Endothelial cell of umbilical vein (primary cell): ENCODE data around the gene CFAP46. TPM values are rescaled to one million over a fixed set of nuclear protein-coding genes. Genes with fewer than 3 reads are reported as not detected.

Experiments
- BruUV-seq: library from RNA; stranded (reverse); fragments of 400-500 nt; replicated peaks from 2 replicates; lab custom pipeline; 2021; lab: Mats Ljungman, UMichigan
- CTCF ChIA-PET: fragments of 300-600, 350-600 bp; sonication (Branson Sonifier 250); formaldehyde crosslinking; loops from one replicate; lab custom pipeline; 2021; ENCODE audit warnings: antibody characterized with exemption, inconsistent platforms; lab: Charles Lee
- POLR2A ChIA-PET: fragments of 300-600, 350-600 bp; sonication (Branson Sonifier 250); formaldehyde crosslinking; loops from one replicate; lab custom pipeline; 2021; ENCODE audit warnings: antibody characterized with exemption, inconsistent platforms; lab: Charles Lee
- DNase-seq: peaks from one replicate; pipeline ENCODE4 v3.0.0-alpha.2; 2011; ENCODE audit warnings: low read depth, low spot score
- FAIRE-seq: peaks from 2 replicates; lab custom pipeline; 2011; peaks lifted over from hg19 to GRCh38; lab: Jason Lieb, UNC
- H2AFZ ChIP-seq: 2 replicates; pipeline ENCODE4 v1.6.0; 2012; ENCODE audit warnings: low read depth, low read length, control low read depth, inconsistent platforms
- H3K27ac ChIP-seq: 2 replicates; pipeline ENCODE4 v1.5.1; 2011; ENCODE audit warnings: low read depth, mild to moderate bottlenecking, control low read depth, low read length, moderate library complexity; ENCODE audit not compliant: insufficient read depth
- H3K27me3 ChIP-seq, 2 experiments: 2 replicates each; pipeline versions ENCODE4 v1.6.0 to v1.6.1; 2011; ENCODE audit warnings: low read length in 2 of 2, mixed read lengths in 1 of 2; ENCODE audit not compliant: control insufficient read depth in 2 of 2, insufficient read depth in 2 of 2
- H3K36me3 ChIP-seq, 2 experiments: 2 replicates in 1 of 2; 3 replicates in 1 of 2; pipeline ENCODE4 v1.5.1; 2011; ENCODE audit warnings: low read length in 2 of 2, mild to moderate bottlenecking in 1 of 2, moderate library complexity in 1 of 2; ENCODE audit not compliant: control insufficient read depth in 2 of 2, insufficient read depth in 2 of 2; ENCODE audit errors: extremely low read depth in 1 of 2
- H3K4me1 ChIP-seq: 3 replicates; pipeline ENCODE4 v1.5.1; 2011; ENCODE audit warnings: mild to moderate bottlenecking, low read length; ENCODE audit not compliant: control insufficient read depth, insufficient read depth; ENCODE audit errors: extremely low read depth
- H3K4me2 ChIP-seq: 2 replicates; pipeline ENCODE4 v1.6.1; 2011; ENCODE audit warnings: low read length, control low read depth, mixed read lengths; ENCODE audit not compliant: insufficient read depth
- H3K4me3 ChIP-seq, 3 experiments: fragments of 200-600 bp in 1 of 3; sonication (generic), shearing (Covaris generic) in 1 of 3; replicated peaks in 1 of 3; 2 replicates each; pipeline ENCODE4 v1.5.1; 2011 to 2016; ENCODE audit warnings: control low read depth in 3 of 3, low read length in 3 of 3, mild to moderate bottlenecking in 2 of 3, inconsistent platforms in 1 of 3, low read depth in 1 of 3, moderate library complexity in 1 of 3; ENCODE audit not compliant: insufficient read depth in 1 of 3
- H3K79me2 ChIP-seq: 2 replicates; pipeline ENCODE4 v1.6.0; 2012; ENCODE audit warnings: low read length, inconsistent platforms; ENCODE audit not compliant: control insufficient read depth, insufficient read depth
- H3K9ac ChIP-seq: replicated peaks from 2 replicates; pipeline ENCODE3; 2011; ENCODE audit warnings: low read length, control low read depth; ENCODE audit not compliant: insufficient read depth; ENCODE audit errors: extremely low read depth
- H3K9me1 ChIP-seq: replicated peaks from 3 replicates; pipeline ENCODE4 v1.6.0; 2011; ENCODE audit warnings: mild to moderate bottlenecking, low read length; ENCODE audit not compliant: control insufficient read depth, insufficient read depth; ENCODE audit errors: extremely low read depth
- H3K9me3 ChIP-seq: replicated peaks from 2 replicates; pipeline ENCODE4 v1.5.1; 2012; ENCODE audit warnings: low read length, inconsistent platforms; ENCODE audit not compliant: control insufficient read depth, insufficient read depth
- H4K20me1 ChIP-seq: replicated peaks from 2 replicates; pipeline ENCODE3; 2011; ENCODE audit warnings: mild to moderate bottlenecking, low read length; ENCODE audit not compliant: control insufficient read depth, insufficient read depth; ENCODE audit errors: extremely low read depth
- EZH2 ChIP-seq: IDR thresholded peaks from 2 replicates; pipeline ENCODE4 v1.6.1; 2012; ENCODE audit warnings: borderline replicate concordance, low read depth, mild to moderate bottlenecking, moderate library complexity, low read length, inconsistent platforms; ENCODE audit not compliant: severe bottlenecking
- FOS ChIP-seq: IDR thresholded peaks from 2 replicates; pipeline ENCODE4 v1.6.1; 2011; ENCODE audit warnings: mild to moderate bottlenecking, low read length, moderate library complexity, borderline replicate concordance; ENCODE audit not compliant: insufficient read depth
- GATA2 ChIP-seq: IDR thresholded peaks from 2 replicates; pipeline ENCODE4 v1.7.0; 2011; ENCODE audit warnings: low read depth, mild to moderate bottlenecking, moderate library complexity, mixed read lengths, low read length; ENCODE audit not compliant: insufficient read length, insufficient read depth
- JUN ChIP-seq: IDR thresholded peaks from 2 replicates; pipeline ENCODE4 v1.6.1; 2011; ENCODE audit warnings: borderline replicate concordance, low read depth; ENCODE audit not compliant: insufficient read length, insufficient read depth
- MYC ChIP-seq: IDR thresholded peaks from one replicate; pipeline ENCODE4 v1.6.1; 2011; ENCODE audit warnings: mild to moderate bottlenecking, low read depth, low read length
- POLR2A ChIP-seq: IDR thresholded peaks from 2 replicates; pipeline ENCODE4 v1.6.1; 2012; ENCODE audit warnings: low read depth, mild to moderate bottlenecking, control low read depth, low read length
- POLR2AphosphoS5 ChIP-seq: IDR thresholded peaks from 2 replicates; pipeline ENCODE4 v1.6.1; 2012; ENCODE audit warnings: low read depth, mild to moderate bottlenecking, control low read depth, low read length, moderate library complexity; ENCODE audit not compliant: insufficient read depth
- dilution Hi-C: fragments of 300-500 bp; cut with MboI; formaldehyde crosslinking; loops from one replicate; pipeline ENCODE4 v1.15.0; 2019; ENCODE audit warnings: low sequenced_read_pairs; ENCODE audit not compliant: extremely low pct_ligation_motif_present
- intact Hi-C: fragments of 100-400 bp; cut with micrococcal nuclease; formaldehyde crosslinking; loops from one replicate; pipeline ENCODE4 v1.10.0; 2022
- polyA plus RNA-seq, 4 experiments: library from polyadenylated mRNA; depleted of rRNA in 3 of 4; stranded (reverse) in 3 of 4; unstranded in 1 of 4; fragments of >200 nt; gene quantifications; 2 replicates each; pipeline versions ENCODE4 v1.2.1 to v1.2.3, GENCODE V29; 2011 to 2012; ENCODE audit warnings: missing spikeins in 1 of 4
- total RNA-seq: library from RNA; stranded (reverse); gene quantifications from 2 replicates; pipeline ENCODE4 v1.2.3, GENCODE V29; 2021
- TF ChIP-seq, protein P1 (sequence below), 2 donors: IDR thresholded peaks; 1 replicate in 1 of 2; 2 replicates in 1 of 2; pipeline ENCODE4 v1.5.1; 2011; ENCODE audit warnings: low read length in 2 of 2, mild to moderate bottlenecking in 2 of 2, moderate library complexity in 2 of 2, control low read depth in 1 of 2, inconsistent platforms in 1 of 2, low read depth in 1 of 2; ENCODE audit not compliant: insufficient read depth in 1 of 2; ENCODE audit errors: extremely low read depth in 1 of 2
- TF ChIP-seq, protein P2 (sequence below): IDR thresholded peaks from 2 replicates; pipeline ENCODE4 v1.6.1; 2011; ENCODE audit not compliant: insufficient read depth, insufficient read length

Gene CFAP46
- total and polyA plus RNA-seq, 2 donors (not counting 3 experiments of a cell fraction or from before 2014, with no cell fraction given), result 0.75 to 0.98 TPM

DNA sequence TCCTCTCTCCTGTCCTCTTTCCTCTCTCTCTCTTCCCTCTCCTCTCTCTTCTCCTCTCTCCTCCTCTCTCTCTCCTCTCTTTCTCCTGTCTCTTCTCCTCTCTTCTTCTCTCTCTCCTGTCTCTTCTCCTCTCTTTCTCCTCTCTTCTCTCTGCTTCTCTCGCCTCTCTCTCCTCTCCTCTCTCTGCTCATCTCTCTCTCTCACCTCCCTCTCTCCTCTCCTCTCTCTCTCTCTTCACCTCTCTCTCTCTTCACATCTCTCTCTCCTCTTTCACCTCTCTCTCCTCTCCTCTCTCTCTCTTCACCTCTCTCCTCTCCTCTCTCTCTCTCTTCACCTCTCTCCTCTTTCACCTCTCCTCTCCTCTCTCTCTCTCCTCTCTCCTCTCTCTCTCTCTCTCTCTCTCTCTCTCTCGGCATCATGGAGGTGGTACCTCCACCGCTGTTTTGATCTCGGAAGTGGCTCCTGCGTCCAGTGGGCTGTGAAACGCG, 30.1 kb downstream of the CFAP46 start:
- no peak overlapping the region for H2AFZ ChIP-seq
- ChIA-PET CTCF (no interaction called here), POLR2A (no interaction called here)
- DNase-seq, result no peak
- H3K4me2 ChIP-seq, result no peak overlapping the region
- no peaks in the 10 kb centered on the region for H3K36me3 ChIP-seq
- FAIRE-seq, result no peak
- dilution Hi-C loops, result no loop called here
- TF ChIP-seq, protein P1, sequence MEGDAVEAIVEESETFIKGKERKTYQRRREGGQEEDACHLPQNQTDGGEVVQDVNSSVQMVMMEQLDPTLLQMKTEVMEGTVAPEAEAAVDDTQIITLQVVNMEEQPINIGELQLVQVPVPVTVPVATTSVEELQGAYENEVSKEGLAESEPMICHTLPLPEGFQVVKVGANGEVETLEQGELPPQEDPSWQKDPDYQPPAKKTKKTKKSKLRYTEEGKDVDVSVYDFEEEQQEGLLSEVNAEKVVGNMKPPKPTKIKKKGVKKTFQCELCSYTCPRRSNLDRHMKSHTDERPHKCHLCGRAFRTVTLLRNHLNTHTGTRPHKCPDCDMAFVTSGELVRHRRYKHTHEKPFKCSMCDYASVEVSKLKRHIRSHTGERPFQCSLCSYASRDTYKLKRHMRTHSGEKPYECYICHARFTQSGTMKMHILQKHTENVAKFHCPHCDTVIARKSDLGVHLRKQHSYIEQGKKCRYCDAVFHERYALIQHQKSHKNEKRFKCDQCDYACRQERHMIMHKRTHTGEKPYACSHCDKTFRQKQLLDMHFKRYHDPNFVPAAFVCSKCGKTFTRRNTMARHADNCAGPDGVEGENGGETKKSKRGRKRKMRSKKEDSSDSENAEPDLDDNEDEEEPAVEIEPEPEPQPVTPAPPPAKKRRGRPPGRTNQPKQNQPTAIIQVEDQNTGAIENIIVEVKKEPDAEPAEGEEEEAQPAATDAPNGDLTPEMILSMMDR (IDR thresholded peaks at IDR 0.05; ENCODE audit: extremely low read depth in 1 of 2, insufficient read depth in 1 of 2, low read depth in 1 of 2, low read length in 2 of 2), result no peak
- TF ChIP-seq JUN (no peak), MYC (no peak), POLR2A (no peak), EZH2 (no peak), GATA2 (no peak), POLR2AphosphoS5 (no peak), FOS (no peak)
- TF ChIP-seq, protein P2, sequence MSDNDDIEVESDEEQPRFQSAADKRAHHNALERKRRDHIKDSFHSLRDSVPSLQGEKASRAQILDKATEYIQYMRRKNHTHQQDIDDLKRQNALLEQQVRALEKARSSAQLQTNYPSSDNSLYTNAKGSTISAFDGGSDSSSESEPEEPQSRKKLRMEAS, result no peak
- no peak overlapping the region for H3K4me3 ChIP-seq
- no peaks in the 10 kb centered on the region for H3K79me2 ChIP-seq
- no TSS peak for BruUV-seq
- no peaks in the 10 kb centered on the region for H4K20me1 ChIP-seq
- no peaks in the 10 kb centered on the region for H3K4me1 ChIP-seq
- no peaks in the 10 kb centered on the region for H3K9me1 ChIP-seq
- H3K9ac ChIP-seq, result no peak overlapping the region
- H3K27me3 ChIP-seq, result no peaks in the 10 kb centered on the region
- no peak overlapping the region for H3K27ac ChIP-seq
- intact Hi-C loops, result no loop called here
- no peaks in the 10 kb centered on the region for H3K9me3 ChIP-seq
